H1 (cell line): ENCODE data around the gene ZFAND2B.

Experiments used
- CBX5 ChIP-seq: fragments of 300-800, 300-1000 bp; sonication (generic); IDR thresholded peaks from 2 replicates; pipeline ENCODE4 v1.7.1; 2016; ENCODE audit warnings: antibody characterized with exemption, low read length, low read depth
- JUND ChIP-seq: IDR thresholded peaks from 2 replicates; pipeline ENCODE4 v1.6.1; 2011; ENCODE audit warnings: mild to moderate bottlenecking, improper control_type of control experiment, low read length
- MAFK ChIP-seq: IDR thresholded peaks from 2 replicates; pipeline ENCODE4 v1.6.1; 2012; ENCODE audit warnings: low read depth, mild to moderate bottlenecking, improper control_type of control experiment, low read length
- POLR2A ChIP-seq, 2 experiments: IDR thresholded peaks; 1 replicate in 1 of 2; 2 replicates in 1 of 2; pipeline ENCODE4 v1.6.1; 2011; ENCODE audit warnings: low read depth in 2 of 2, low read length in 2 of 2, mild to moderate bottlenecking in 2 of 2; ENCODE audit errors: control extremely low read depth in 1 of 2

GRCh38 chr2:219186754-219187456, 19.7 kb upstream of the ZFAND2B start:
- TF ChIP-seq CBX5 (no peak), JUND (no peak), POLR2A (IDR thresholded peaks at IDR 0.05; ENCODE audit: control extremely low read depth in 1 of 2, low read depth in 2 of 2, low read length in 2 of 2) (no peak), MAFK (no peak)
